GM21717 (cell line): ENCODE data around the gene NTN5.
"Not testable (repeated sequence)": the region's sequence is repeated elsewhere in the genome, so short reads cannot be mapped to it uniquely, and the experiment has no call there.

Experiments used
- ATAC-seq: cut with Tn5 transposase; IDR thresholded peaks from one replicate; pipeline ENCODE4 v1.9.1; 2021; ENCODE audit warnings: mild to moderate bottlenecking, moderate library complexity; ENCODE audit not compliant: unreplicated experiment

Gene NTN5

DNA sequence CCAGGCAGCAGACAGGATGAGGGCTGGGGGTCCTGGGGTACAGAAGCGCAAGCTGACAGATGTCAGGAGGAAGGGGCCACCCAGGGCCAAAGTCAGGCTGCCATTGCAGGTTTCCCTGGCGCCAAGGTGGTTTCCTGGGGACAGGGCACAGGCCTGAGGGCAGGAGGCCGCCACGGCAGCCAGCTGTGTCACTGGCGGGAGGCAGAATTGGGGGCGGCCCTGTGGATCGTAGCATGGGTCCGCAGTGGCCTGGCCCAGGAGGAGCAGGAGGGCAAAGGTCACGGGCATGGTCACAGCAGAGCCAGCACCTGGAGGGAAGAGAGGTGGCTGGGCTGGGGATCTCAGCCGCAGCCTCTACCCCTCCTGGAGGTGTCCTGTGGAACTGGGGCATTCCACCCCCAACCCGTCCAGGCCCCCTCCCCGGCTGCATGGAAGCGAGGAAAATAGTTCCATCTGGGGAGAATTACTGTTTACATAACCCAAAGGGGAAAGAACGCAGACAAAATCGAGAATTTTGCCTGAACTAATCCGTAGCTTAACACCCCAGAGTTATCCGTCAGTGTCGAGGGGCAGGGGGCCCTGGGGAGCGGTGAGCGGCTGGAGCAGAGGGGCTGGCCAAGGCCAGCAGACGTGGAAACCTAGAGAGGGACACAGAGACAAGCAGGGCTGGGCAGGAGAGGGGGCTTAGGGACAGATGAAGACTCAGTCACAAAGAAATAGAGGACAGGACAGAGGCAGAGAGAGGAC is 1.9 kb downstream of the NTN5 start:
- ATAC-seq = no peak

DNA sequence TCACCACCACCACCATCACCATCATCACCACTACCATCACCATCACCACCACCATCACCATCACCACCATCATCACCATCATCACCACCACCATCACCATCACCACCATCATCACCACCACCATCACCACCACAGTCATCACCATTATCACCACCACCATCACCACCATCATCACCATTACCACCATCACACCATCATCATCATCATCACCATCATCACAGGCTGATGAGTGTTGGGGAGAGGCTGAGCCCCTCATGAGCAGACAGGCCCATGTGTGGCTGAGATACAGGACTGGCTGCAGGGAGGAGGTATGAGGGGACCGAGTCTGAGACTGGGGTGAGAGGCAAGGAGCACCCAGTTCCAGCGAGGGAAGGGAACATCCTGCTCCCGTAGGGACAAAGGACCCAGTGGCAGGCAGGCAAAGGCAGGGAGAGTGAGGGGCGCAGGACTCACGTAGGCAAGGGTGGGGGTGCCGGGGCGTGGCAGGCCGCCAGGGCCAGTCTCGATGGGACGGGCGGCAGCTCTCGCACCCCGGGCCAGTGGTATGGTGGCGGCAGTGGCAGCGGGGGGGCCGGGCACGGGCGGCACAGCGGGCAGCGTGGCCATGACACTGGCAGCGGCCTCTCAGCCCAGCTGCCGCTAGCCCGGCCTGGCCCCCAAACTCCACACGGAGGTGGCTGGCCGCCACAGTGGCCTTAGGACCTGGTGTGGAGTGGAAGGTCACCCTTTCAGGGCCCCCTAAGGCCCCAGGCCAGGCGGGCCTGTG is 2.7 kb downstream of the NTN5 start:
- ATAC-seq = no peak

DNA sequence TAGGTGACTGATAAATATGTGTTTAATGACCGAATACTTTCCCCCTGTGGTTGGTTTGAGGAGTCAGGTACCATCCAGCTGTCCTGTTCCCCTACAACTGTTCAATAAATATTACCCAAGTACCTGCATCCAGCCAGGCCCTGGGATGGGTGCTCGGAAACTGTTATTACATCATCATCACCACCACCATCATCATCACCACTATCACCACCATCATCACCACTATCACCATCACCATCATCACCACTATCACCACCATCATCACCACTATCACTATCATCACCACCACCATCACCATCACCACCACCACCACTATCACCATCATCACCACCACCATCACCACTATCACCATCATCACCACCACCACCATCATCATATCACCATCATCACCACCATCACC is 4.1 kb downstream of the NTN5 start:
- ATAC-seq = no peak

DNA sequence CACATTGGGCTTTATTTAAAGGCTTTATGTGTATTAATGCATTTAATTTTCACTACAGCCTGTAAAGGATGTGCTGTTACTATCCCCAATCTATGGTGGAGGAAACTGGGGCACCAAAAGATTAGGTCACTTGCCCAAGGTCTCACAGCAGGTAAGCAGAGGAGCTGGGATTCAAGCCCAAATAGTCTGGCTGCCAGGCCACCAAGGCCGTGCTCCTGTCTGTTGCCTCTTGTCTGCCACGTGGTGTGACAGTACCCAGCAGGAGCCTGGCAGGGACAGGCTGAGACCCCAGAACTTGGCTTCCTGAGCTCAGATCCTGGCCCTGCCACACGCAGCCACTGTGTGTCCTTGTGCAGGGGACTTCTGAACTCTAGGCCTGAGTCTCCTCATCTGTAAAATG is 4.5 kb downstream of the NTN5 start:
- no peak for ATAC-seq

DNA sequence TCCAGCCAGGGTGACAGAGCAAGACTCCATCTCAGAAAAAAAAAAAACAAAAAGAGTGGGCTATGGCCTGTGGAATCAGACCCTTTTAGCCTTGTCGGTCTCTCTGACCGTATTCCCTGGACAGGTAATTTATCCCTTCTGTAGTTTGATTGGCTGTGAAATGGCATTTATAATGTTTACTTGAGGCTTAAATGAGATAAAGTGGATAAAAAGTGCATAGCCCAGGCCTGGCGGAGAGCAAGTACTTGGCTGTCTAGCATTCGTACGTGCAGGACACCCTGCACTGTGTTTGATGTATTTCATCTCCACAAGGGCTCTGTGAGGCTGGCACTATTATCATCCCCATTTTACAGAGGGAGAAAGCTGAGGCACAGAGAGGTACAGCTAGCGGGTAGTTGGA is 7.0 kb downstream of the NTN5 start:
- no peak for ATAC-seq

DNA sequence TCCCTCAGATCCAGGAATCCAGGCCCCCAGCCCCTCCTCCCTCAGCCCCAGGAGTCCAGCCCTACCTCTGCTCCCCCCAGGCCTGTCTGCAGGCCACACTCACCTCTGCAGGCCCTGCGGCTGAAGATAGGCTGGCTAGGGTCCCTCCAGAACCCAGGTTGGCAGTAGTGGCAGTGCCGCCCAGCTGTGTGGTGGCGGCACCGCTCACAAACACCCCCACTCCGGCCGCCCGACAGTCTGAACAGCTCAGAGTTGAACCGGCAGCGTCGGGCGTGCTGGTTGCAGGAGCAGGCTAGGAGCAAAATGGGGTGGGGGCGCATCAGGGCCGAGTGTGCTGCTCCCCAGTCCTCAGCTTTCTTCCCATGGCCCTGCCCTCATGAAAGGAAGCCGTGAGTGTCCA is 8.3 kb downstream of the NTN5 start:
- ATAC-seq = no peak

DNA sequence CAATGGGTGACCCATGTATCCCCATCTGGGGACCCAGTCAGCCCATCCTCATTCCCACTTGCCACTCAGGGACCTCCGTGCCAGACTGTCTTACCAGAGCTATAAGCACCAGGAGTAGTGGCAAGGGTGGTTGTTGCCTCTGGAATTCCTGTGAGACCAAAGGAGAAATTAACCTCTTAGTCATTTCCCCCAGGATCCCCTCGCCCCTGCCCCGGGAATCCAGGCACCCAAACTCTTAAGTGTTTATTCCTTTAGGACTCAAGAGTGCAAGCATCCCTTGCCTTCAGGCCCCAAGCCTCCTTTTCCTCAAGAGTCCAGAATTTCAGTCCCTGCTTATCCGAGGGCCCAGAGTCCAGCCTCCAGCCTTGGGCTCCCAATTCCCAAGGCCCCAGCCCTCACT is 9.2 kb downstream of the NTN5 start:
- no peak for ATAC-seq

DNA sequence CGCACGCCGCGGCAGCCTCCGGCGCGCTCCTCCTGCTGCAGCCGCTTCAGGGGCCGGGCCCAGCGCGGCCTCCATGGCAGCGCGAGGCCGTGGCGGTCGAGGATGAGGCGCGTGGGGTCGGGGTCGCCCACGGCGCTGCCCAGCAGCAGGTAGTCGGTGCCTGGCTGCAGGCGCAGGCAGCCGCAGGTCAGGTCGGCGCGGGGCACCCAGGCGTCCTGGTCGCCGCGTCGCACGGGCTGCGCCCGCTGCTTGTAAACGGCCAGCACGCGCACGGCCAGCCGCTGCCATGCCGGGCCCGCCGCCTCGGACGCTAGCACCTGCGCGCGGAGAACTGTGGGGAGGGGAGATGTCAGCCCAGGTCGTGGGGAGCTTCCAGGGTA is 11.1 kb downstream of the NTN5 start:
- no peak for ATAC-seq

DNA sequence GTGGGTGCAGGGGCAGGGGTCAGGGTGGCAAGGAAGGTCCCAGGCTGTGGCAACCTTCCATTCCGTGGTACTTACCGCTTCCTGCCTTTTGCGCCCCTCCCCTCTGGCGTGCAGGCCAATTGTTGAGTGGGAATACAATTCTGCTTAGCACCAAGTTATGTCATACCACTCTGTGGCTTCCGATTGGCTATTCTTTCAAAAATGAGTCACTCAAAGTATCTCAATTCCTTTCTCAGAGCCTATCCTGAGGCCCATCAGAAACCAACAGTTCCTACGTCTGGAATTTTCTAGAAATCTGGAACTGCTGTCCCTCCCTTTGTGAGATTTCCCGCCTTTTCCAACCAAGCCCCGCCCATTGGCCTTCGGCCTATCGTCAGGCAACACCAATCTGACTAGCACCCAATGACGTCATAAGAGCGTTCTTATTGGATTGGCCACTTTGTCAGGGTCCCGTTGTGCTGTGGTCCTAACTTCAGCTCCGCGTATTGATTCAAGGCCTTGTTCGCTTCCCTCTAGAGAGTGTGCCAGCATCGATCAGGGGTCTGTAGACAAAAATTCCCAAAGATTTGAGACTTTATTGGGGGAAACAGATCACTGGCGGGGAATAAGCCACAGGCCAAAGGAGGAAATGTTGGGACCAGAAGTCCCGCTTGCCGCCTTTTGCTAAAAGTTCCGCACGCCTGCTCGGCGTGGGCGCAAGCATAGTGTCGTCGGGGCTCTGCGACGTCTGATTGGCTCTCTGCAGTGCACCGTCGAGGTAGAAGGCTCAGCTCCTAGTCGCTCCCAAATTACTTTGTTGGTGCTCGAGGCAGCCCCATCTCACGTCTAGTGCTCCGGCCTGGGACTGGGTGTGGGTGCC is 11.7 kb downstream of the NTN5 start:
- ATAC-seq = peak; percentile 81

DNA sequence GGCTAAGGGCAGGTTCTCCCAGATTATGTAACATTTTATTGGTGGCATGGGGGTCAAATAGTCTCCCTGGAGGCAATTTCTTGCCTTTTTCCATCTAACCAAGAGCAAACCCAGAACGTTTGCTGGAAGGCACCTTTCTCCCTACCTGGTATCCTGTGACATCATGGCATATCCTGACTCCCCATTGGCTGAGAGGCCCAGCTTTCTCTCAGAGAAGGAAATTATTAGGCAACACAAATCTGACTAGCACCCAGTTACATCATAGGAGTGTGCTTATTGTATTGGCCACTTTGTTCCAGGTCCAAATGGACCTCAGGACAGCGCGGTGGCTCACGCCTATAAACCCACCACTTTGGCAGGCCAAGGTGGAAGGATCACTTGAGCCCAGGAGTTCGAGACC is 13.0 kb downstream of the NTN5 start:
- no peak for ATAC-seq

DNA sequence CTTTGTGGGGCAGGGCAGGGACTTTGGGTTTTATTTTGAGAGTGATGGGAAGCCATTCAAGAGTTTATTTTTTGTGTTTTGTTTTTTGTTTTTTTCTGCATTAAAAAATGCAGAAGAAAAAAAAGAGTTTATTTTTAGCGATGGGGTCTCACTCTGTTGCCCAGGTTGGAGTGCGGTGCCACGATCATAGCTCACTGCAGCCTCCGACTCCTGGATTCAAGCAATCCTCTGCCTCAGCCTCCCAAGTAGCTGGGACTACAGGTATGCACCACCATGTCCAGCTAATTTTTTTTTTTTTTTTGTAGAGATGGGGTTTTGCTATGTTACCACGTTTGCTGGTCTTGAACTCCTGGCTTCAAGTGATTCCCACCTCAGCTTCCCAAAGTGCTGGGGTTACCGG is 14.3 kb downstream of the NTN5 start:
- ATAC-seq = no peak

DNA sequence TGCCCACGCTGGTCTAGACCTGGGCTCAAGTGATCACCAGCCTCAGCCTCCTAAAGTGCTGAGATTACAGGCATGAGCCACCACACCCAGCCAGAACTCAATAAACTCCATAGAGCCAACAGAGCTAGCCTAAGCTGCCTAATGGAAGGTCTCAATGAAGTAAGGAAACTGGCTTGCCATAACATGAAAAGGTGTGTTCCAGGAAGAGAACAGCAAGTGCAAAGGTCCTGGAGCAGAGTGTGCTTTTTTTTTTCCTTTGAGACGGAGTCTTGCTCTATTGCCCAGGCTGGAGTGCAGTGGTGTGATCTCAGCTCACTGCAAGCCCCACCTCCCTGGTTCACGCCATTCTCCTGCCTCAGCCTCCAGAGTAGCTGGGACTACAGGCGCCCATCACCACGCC is 15.0 kb downstream of the NTN5 start:
- not testable (repeated sequence) for ATAC-seq

DNA sequence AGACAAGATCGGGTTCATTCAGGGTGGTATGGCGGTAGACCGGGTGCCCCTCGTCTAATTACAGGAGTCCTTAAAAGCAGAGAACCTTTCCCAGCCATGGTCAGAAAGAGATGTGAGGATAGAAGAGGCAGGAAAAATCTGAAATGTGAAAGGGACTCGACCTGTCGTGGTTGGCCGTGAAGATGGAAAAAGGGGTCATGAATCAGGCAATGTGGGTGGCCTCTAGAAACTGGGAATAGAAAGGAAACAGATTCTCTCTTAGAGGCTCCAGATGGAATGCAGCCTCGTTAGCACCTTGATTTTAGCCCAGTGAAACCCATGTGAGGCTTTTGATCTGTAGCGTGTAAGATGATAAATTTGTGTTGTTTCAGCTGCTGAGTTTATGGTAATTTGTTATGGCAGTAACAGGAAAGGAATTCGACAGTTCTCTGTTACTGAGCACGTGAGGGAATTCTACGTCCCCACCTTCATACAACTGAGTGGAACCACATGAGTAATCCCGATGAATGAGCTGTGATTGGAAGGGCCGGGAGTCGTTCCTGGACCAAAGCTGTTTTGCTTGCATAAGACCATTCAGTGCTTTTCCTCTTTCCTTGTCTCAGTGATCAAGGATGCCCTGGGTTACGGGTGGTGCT is 15.9 kb downstream of the NTN5 start:
- no peak for ATAC-seq

DNA sequence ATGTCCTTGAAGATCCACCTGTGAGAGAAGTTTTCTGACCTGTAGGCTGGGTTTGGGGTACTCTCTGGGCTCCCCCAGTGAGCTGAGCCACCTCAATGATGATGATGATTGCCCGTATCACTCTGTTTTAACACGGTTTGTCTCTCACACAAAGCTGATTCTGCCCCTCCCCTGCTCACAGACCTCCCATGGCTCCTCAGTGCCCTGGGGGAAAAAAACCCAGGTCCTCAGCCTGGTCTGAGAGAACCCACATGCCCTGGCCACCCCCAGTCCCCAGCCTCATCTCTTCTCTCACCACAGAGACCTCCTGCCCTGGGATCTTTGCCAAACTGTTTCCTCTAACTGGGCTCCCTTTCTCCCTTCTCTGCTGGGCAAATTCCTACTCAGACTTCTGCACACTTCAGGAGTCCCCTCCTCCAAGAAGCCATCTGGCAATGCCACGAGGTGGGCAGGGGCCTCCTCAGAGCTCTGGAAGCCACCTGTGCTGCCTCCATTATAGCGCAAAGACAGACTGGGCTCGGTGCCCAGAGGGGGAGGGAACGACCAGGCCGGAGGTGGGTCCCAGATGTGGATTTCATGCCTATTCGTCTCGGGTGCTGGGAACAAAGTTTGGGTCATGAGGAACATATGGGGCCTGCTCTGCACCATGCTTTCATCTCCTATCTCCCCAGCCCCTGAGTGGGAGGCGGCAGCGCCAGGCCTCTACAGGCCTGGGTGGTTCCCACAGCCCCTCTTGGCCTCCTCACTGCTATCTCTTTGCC is 18.3 kb downstream of the NTN5 start:
- ATAC-seq = no peak

DNA sequence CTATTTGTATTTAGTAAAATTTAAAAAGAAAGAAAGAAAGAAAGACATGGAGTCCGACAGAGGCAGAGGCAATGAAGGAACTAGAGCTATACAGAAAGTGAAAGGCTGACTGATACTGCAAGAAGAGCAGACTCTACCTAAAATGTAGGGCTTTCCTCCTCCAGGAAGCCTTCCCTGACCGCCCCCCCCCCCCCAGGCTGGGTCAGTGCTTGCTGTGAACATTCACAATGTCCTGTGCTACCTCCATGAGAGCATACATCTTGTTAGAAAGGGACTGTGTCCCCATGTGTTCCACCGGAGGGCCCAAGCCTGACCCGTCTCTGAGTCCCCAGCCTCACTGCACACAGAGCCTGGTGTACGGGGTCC is 21.2 kb downstream of the NTN5 start:
- ATAC-seq = no peak

DNA sequence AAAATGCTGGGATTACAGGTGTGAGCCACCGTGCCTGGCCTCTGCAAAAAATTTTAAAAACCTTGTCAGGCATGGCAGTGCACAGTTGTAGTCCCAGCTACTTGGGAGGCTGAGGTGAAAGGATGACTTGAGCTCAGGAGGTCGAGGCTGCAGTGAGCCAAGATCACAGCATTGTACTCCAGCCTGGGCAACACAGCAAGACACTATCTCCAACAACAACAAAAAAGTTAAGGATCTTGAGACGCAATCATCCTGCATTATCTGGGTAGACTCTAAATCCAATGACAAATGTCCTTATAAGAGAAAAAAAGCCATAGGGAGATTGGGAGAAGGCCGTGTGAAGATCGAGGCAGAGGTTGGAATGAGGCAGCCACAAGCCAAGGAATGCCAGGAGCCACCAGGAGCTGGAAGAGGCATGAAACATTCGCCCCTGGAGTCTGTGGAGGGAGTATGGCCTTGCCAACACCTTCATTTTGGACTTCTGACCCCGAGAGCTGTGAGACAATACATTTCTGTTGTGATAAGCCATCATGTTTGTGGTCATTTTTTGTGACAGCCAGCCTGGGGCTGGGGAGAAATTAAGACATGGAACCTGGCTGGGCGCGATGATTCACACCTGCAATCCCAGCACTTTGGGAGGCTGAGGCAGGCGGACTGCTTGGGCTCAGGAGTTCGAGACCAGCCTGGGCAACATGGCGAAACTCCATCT is 21.7 kb downstream of the NTN5 start:
- ATAC-seq = no peak

DNA sequence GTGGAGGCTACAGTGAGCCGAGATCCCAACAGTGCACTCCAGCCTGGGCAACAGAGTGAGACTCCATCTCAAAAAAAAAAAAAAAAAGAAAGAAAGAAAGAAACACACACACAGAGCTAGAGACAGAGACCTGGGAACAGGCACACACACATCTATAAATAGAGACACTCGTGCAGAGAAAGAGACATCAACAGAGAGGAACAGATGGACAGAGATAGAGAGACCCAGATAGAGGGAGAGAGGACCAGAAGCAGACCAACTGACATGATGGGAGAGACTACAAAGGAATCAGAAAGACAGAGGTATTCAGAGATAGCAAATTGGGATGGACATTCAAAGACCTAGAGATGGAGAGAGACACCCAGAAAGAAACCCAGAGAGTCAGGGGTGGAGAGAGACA is 24.7 kb downstream of the NTN5 start:
- ATAC-seq = no peak

DNA sequence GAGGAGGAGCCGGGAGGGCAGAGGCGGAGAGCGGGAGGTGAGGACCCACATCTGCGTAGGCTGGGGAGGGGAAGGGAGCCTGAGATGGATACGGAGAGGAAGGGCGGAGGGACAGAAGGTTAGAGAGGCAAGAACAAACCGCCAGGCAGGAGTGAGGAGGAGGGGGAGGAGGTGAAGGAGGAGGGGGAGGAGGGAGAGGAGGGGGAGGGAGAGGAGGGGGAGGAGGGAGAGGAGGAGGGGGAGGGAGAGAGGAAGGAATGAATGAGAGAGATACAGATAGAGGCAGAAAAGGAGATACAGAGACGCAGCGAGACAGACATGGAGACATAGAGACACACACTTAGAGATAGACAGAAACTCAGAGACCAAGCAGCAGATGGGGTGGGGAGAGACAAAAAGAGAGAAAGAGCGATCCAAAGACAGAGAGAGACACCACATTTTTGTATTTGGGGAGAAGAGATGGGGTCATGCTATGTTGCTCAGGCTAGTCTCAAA is 26.0 kb downstream of the NTN5 start:
- ATAC-seq = no peak

DNA sequence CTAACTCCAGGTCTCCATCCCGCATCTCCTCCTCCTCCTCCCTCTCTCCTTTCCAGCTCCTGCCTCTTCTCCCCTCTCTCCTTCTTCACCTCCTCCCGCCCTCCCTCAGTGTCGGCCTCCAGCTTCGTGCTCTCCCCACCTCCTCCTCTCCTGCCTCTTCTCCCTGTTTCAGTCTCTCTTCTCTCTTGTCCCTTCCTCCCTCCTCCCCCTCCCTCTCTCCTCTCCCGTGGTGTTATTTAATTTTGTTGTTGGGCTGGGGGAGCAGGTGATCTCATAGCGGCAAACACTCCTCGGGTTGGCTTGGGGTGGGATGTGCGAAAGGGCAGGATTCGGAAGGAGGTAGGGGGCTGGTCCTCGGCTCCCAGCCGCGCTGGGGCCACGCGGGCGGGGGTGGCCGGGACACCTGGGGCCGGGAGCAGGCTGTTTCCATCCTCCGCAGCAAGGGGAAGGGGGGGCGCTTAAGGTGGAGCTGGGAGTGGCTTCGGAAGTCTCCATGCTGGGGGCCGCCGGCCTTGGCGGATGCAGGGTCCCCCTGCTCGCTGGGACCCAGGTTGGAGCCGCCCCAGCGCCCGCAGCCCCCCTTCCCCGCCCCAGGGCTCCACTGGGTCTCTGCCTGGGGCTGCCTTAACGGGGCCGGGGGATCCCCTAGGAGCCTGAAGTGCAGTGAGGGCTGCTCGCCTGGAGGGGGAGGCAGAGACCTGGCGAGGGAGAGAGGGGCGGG is 26.7 kb downstream of the NTN5 start, which contains the start of gene CA11:
CA11 (minus strand) TSS at position 187 of the 721 bp plus-strand sequence. CDS start 555 bp downstream, outside the sequence.
- ATAC-seq = peak; percentile 52
